Measurements from ENCODE around the gene SCAPER. TPM values are rescaled to one million over a fixed set of nuclear protein-coding genes. Genes with fewer than 3 reads are reported as not detected.
A peak's percentile ranks its signal among the peaks of the same experiment; 100 is the strongest.

The SCAPER gene
- total RNA-seq, 2 experiments from 2014 or later, result 10.4 to 22.3 TPM

GRCh38 chr15:76339305-76340197 is 565.6 kb downstream of the SCAPER start:
- TF ChIP-seq CTCF (conservative IDR thresholded peaks at IDR 0.05; ENCODE audit: low read length), result no peak
- TF ChIP-seq EZH2phosphoT487 (IDR thresholded peaks at IDR 0.05; ENCODE audit: borderline replicate concordance, low read depth, low read length), result no peak
- no peaks in the 10 kb centered on the region for H3K9me3 ChIP-seq (ENCODE audit: low read length)
- peaks cover 17% of the 10 kb centered on the region for H3K36me3 ChIP-seq (ENCODE audit: insufficient read depth, low read length)
- intact Hi-C loops (cut with micrococcal nuclease; ENCODE audit: unreplicated experiment), result no loop called here
- peaks cover 10% of the 10 kb centered on the region; the same call in 1 of the 2 replicates for H3K79me2 ChIP-seq (ENCODE audit: insufficient read depth, low read depth, low read length)
- H3K4me1 ChIP-seq (ENCODE audit: insufficient read depth, low read length, poor library complexity, severe bottlenecking), result peaks cover 34% of the 10 kb centered on the region
- CTCF ChIA-PET (ENCODE audit: unreplicated experiment), result no interaction called here
- H2AFZ ChIP-seq (ENCODE audit: low read length), result no peak overlapping the region
- H3K27ac ChIP-seq (ENCODE audit: low read depth, low read length, poor library complexity, severe bottlenecking), result no peak overlapping the region
- peak overlapping the region; percentile 77 for H3K4me3 ChIP-seq (ENCODE audit: low read depth, low read length, poor library complexity, severe bottlenecking)
- no TSS peak for BruUV-seq (replicated peaks)
- POLR2A ChIA-PET, result no interaction called here
- peak overlapping the region; percentile 95 for H3K4me2 ChIP-seq (ENCODE audit: low read length)
- H4K20me1 ChIP-seq (ENCODE audit: insufficient read depth, low read length), result peaks cover 5% of the 10 kb centered on the region; the same call in 1 of the 2 replicates
- H3K9me2 ChIP-seq (ENCODE audit: insufficient read depth, low read length), result no peaks in the 10 kb centered on the region
- DNase-seq (ENCODE audit: low spot score), result peak; percentile 9

GRCh38 chr15:76338486-76339304 is 566.4 kb downstream of the SCAPER start:
- intact Hi-C loops (cut with micrococcal nuclease; ENCODE audit: unreplicated experiment), result no loop called here
- Histone ChIP-seq H3K4me3 (ENCODE audit: low read depth, low read length, poor library complexity, severe bottlenecking) (peak overlapping the region; percentile 77), H3K9me2 (ENCODE audit: insufficient read depth, low read length) (no peaks in the 10 kb centered on the region), H3K4me1 (ENCODE audit: insufficient read depth, low read length, poor library complexity, severe bottlenecking) (peaks cover 39% of the 10 kb centered on the region), H3K36me3 (ENCODE audit: insufficient read depth, low read length) (peaks cover 17% of the 10 kb centered on the region), H3K4me2 (ENCODE audit: low read length) (peak overlapping the region; percentile 95), H3K9me3 (ENCODE audit: low read length) (no peaks in the 10 kb centered on the region), H3K27ac (ENCODE audit: low read depth, low read length, poor library complexity, severe bottlenecking) (no peak overlapping the region), H2AFZ (ENCODE audit: low read length) (no peak overlapping the region), H4K20me1 (ENCODE audit: insufficient read depth, low read length) (peaks cover 5% of the 10 kb centered on the region; the same call in 1 of the 2 replicates), H3K79me2 (ENCODE audit: insufficient read depth, low read depth, low read length) (peaks cover 10% of the 10 kb centered on the region; the same call in 1 of the 2 replicates)
- CTCF ChIA-PET (ENCODE audit: unreplicated experiment), result no interaction called here
- DNase-seq (ENCODE audit: low spot score), result peak; percentile 23
- no TSS peak for BruUV-seq (replicated peaks)
- no peak for TF ChIP-seq CTCF (conservative IDR thresholded peaks at IDR 0.05; ENCODE audit: low read length)
- TF ChIP-seq EZH2phosphoT487 (IDR thresholded peaks at IDR 0.05; ENCODE audit: borderline replicate concordance, low read depth, low read length), result no peak
- POLR2A ChIA-PET, result no interaction called here

Measured in OCI-LY7 (cell line).